H9 (cell line): ENCODE results near the gene THAP4. TPM values are rescaled to one million over a fixed set of nuclear protein-coding genes. Genes with fewer than 3 reads are reported as not detected.

ENCODE experiments used
- DNase-seq: peaks from one replicate; pipeline ENCODE4 v3.0.0-alpha.2; 2017
- H2AFZ ChIP-seq: one replicate; pipeline ENCODE4 v1.6.1; 2013; ENCODE audit warnings: mild to moderate bottlenecking, low read length, control low read depth, moderate library complexity
- H2AK5ac ChIP-seq: 2 replicates; pipeline ENCODE4 v1.6.1; 2013; ENCODE audit warnings: low read length, control low read depth, mixed read lengths; ENCODE audit not compliant: insufficient read length
- H2BK120ac ChIP-seq: one replicate; pipeline ENCODE4 v1.6.1; 2013; ENCODE audit warnings: low read depth, mild to moderate bottlenecking, low read length, control low read depth, inconsistent platforms; ENCODE audit not compliant: poor library complexity, severe bottlenecking
- H2BK12ac ChIP-seq: 2 replicates; pipeline ENCODE4 v1.6.1; 2013; ENCODE audit warnings: low read length, control low read depth, mixed read lengths, low read depth; ENCODE audit not compliant: insufficient read length
- H2BK15ac ChIP-seq: 2 replicates; pipeline ENCODE4 v1.6.1; 2013; ENCODE audit warnings: low read depth, low read length, control low read depth
- H2BK20ac ChIP-seq: one replicate; pipeline ENCODE4 v1.6.1; 2013; ENCODE audit warnings: low read depth, mild to moderate bottlenecking, low read length, control low read depth, inconsistent platforms; ENCODE audit not compliant: poor library complexity, severe bottlenecking
- H2BK5ac ChIP-seq: 2 replicates; pipeline ENCODE4 v1.6.1; 2013; ENCODE audit warnings: low read length, control low read depth, mixed read lengths; ENCODE audit not compliant: insufficient read length
- H3K14ac ChIP-seq: 2 replicates; pipeline ENCODE4 v1.6.1; 2013; ENCODE audit warnings: low read length, control low read depth; ENCODE audit not compliant: insufficient read depth
- H3K18ac ChIP-seq: 2 replicates; pipeline ENCODE4 v1.6.1; 2013; ENCODE audit warnings: low read depth, mild to moderate bottlenecking, mixed read lengths, low read length, control low read depth; ENCODE audit not compliant: insufficient read length
- H3K23ac ChIP-seq: 2 replicates; pipeline ENCODE4 v1.6.1; 2013; ENCODE audit warnings: low read length, control low read depth, mixed read lengths, low read depth; ENCODE audit not compliant: insufficient read length
- H3K23me2 ChIP-seq: 2 replicates; pipeline ENCODE4 v1.6.1; 2013; ENCODE audit warnings: low read depth, mild to moderate bottlenecking, mixed read lengths, low read length, control low read depth; ENCODE audit not compliant: insufficient read length, poor library complexity, severe bottlenecking
- H3K27ac ChIP-seq: 2 replicates; pipeline ENCODE4 v1.5.1; 2013; ENCODE audit warnings: low read length, control low read depth, mixed read lengths, low read depth; ENCODE audit not compliant: insufficient read length
- H3K27me3 ChIP-seq: 2 replicates; pipeline ENCODE4 v1.6.1; 2013; ENCODE audit warnings: low read length, control low read depth, inconsistent platforms; ENCODE audit not compliant: insufficient read depth
- H3K4ac ChIP-seq: 2 replicates; pipeline ENCODE4 v1.6.1; 2013; ENCODE audit warnings: low read depth, mild to moderate bottlenecking, control low read depth, inconsistent platforms, low read length, moderate library complexity
- H3K4me1 ChIP-seq: 2 replicates; pipeline ENCODE4 v1.6.1; 2013; ENCODE audit warnings: low read length, control low read depth, inconsistent platforms; ENCODE audit not compliant: insufficient read depth
- H3K4me2 ChIP-seq: 2 replicates; pipeline ENCODE4 v1.6.1; 2013; ENCODE audit warnings: low read length, control low read depth, mixed read lengths; ENCODE audit not compliant: insufficient read length, insufficient read depth
- H3K56ac ChIP-seq: 2 replicates; pipeline ENCODE4 v1.6.1; 2013; ENCODE audit warnings: low read depth, mild to moderate bottlenecking, mixed read lengths, low read length, control low read depth; ENCODE audit not compliant: insufficient read length
- H3K79me1 ChIP-seq: 2 replicates; pipeline ENCODE4 v1.6.1; 2013; ENCODE audit warnings: low read depth, mild to moderate bottlenecking, moderate library complexity, low read length, control low read depth, inconsistent platforms; ENCODE audit not compliant: insufficient read depth, poor library complexity, severe bottlenecking
- H3K79me2 ChIP-seq: 2 replicates; pipeline ENCODE4 v1.6.1; 2013; ENCODE audit warnings: low read length, control low read depth, inconsistent platforms; ENCODE audit not compliant: insufficient read depth
- H3K9ac ChIP-seq: 2 replicates; pipeline ENCODE4 v1.6.1; 2013; ENCODE audit warnings: low read length, control low read depth, mixed read lengths; ENCODE audit not compliant: insufficient read length; ENCODE audit errors: extremely low read depth
- H3K9me3 ChIP-seq: one replicate; pipeline ENCODE4 v1.6.1; 2013; ENCODE audit warnings: low read depth, low read length, inconsistent platforms; ENCODE audit not compliant: control insufficient read depth
- H3T11ph ChIP-seq: one replicate; pipeline ENCODE4 v1.6.1; 2013; ENCODE audit warnings: mild to moderate bottlenecking, low read length, control low read depth, inconsistent platforms
- H4K20me1 ChIP-seq: one replicate; pipeline ENCODE4 v1.6.1; 2013; ENCODE audit not compliant: control insufficient read depth, insufficient read length, insufficient read depth
- H4K5ac ChIP-seq: 2 replicates; pipeline ENCODE4 v1.6.1; 2013; ENCODE audit warnings: low read depth, mild to moderate bottlenecking, mixed read lengths, low read length, control low read depth; ENCODE audit not compliant: insufficient read length
- H4K8ac ChIP-seq: replicated peaks from 2 replicates; pipeline ENCODE4 v1.6.1; 2013; ENCODE audit warnings: low read length, control low read depth, mixed read lengths, low read depth; ENCODE audit not compliant: insufficient read length
- H4K91ac ChIP-seq: 2 replicates; pipeline ENCODE4 v1.6.1; 2013; ENCODE audit warnings: low read depth, mild to moderate bottlenecking, moderate library complexity, mixed read lengths, low read length, control low read depth; ENCODE audit not compliant: insufficient read length
- H3K27ac Mint-ChIP-seq, 3 experiments: 2 replicates in 2 of 3; 3 replicates in 1 of 3; pipeline ENCODE4 v1.8.0; 2020 to 2021; ENCODE audit warnings: mixed read lengths in 3 of 3, mild to moderate bottlenecking in 1 of 3, moderate library complexity in 1 of 3
- H3K27me3 Mint-ChIP-seq: 2 replicates; pipeline ENCODE4 v1.8.0; 2021; ENCODE audit warnings: low read depth, mild to moderate bottlenecking, moderate library complexity, mixed read lengths
- H3K36me3 Mint-ChIP-seq, 3 experiments: 2 replicates in 2 of 3; 3 replicates in 1 of 3; pipeline ENCODE4 v1.8.0; 2020 to 2021; ENCODE audit warnings: low read depth in 3 of 3, mixed read lengths in 3 of 3; ENCODE audit not compliant: insufficient read depth in 1 of 3
- H3K4me1 Mint-ChIP-seq, 2 experiments: 2 replicates each; pipeline ENCODE4 v1.8.0; 2020; ENCODE audit warnings: mixed read lengths in 2 of 2
- H3K4me3 Mint-ChIP-seq, 2 experiments: 2 replicates in 1 of 2; 3 replicates in 1 of 2; pipeline ENCODE4 v1.8.0; 2020 to 2021; ENCODE audit warnings: mild to moderate bottlenecking in 2 of 2, mixed read lengths in 2 of 2, moderate library complexity in 1 of 2
- H3K9me3 Mint-ChIP-seq, 2 experiments: 2 replicates in 1 of 2; 3 replicates in 1 of 2; pipeline ENCODE4 v1.8.0; 2020; ENCODE audit warnings: mild to moderate bottlenecking in 2 of 2, mixed read lengths in 2 of 2, moderate library complexity in 1 of 2
- CTCF ChIP-seq: fragments of 200-600 bp; sonication (generic); conservative IDR thresholded peaks from 3 replicates; pipeline ENCODE4 v1.8.0; 2021; ENCODE audit warnings: antibody characterized with exemption, mild to moderate bottlenecking
- WGBS: extraction: QIAGEN DNeasy Blood & Tissue Kit; methylation state at CpG from one replicate; pipeline ENCODE4 v1.1.7; 2013; ENCODE audit warnings: missing lambda C conversion rate, low lambda C conversion rate, mixed read lengths; ENCODE audit not compliant: insufficient read length; ENCODE audit errors: extremely low coverage; 5-methylcytosine and 5-hydroxymethylcytosine counted together
- total RNA-seq: library from RNA; stranded (reverse); gene quantifications from 2 replicates; pipeline ENCODE4 v1.2.1, GENCODE V29; 2021

The THAP4 gene
- total RNA-seq, 1 experiment from 2014 or later: 70.6 TPM

- no peak overlapping the region for H4K91ac ChIP-seq
- no peak overlapping the region for H3K9ac ChIP-seq
- no peaks in the 10 kb centered on the region for H3K27me3 ChIP-seq
- no peaks in the 10 kb centered on the region for H3K23me2 ChIP-seq
- H2BK20ac ChIP-seq: no peak overlapping the region
- no peak for TF ChIP-seq CTCF
- H2BK15ac ChIP-seq: no peak overlapping the region
- no peak overlapping the region for H3K14ac ChIP-seq
- H2AK5ac ChIP-seq: no peak overlapping the region
- H3K4ac ChIP-seq: no peak overlapping the region
- H3K27ac Mint-ChIP-seq: 0 out of 7 replicates have a peak overlapping the region, but pooled peaks of 1 of the 3 experiments have one; percentile 48
- H2BK12ac ChIP-seq: no peak overlapping the region
- no peaks in the 10 kb centered on the region for H3K9me3 ChIP-seq
- no peaks in the 10 kb centered on the region for H3K79me1 ChIP-seq
- H3K4me2 ChIP-seq: no peak overlapping the region
- no peak overlapping the region for H3K23ac ChIP-seq
- H3K4me1 Mint-ChIP-seq: no peaks in the 10 kb centered on the region
- H4K5ac ChIP-seq: no peak overlapping the region
- H3K36me3 Mint-ChIP-seq: peaks cover 22 to 57% (median 52%) of the 10 kb centered on the region in 3 experiments; a peak in 6 of 7 replicates
- H3K4me1 ChIP-seq: no peaks in the 10 kb centered on the region
- H2AFZ ChIP-seq: no peak overlapping the region
- no peak overlapping the region for H3K18ac ChIP-seq
- H3K27me3 Mint-ChIP-seq: no peaks in the 10 kb centered on the region
- DNase-seq: no peak
- no peak overlapping the region for H3K56ac ChIP-seq
- no peaks in the 10 kb centered on the region for H3K9me3 Mint-ChIP-seq
- no CpG with 5 or more reads among the region's 5 CpGs for WGBS
- no peak overlapping the region for H3K27ac ChIP-seq
- no peak overlapping the region for H2BK5ac ChIP-seq
- no peaks in the 10 kb centered on the region for H3K79me2 ChIP-seq
- no peak overlapping the region for H2BK120ac ChIP-seq
- H3K4me3 Mint-ChIP-seq: no peak overlapping the region
- H3T11ph ChIP-seq: no peak overlapping the region
- no peaks in the 10 kb centered on the region for H4K20me1 ChIP-seq
- H4K8ac ChIP-seq: no peak overlapping the region
Observed at GRCh38 chr2:241603686-241604085, 33.3 kb downstream of the THAP4 start.
